ENCODE results near the gene EPAS1.

DNA sequence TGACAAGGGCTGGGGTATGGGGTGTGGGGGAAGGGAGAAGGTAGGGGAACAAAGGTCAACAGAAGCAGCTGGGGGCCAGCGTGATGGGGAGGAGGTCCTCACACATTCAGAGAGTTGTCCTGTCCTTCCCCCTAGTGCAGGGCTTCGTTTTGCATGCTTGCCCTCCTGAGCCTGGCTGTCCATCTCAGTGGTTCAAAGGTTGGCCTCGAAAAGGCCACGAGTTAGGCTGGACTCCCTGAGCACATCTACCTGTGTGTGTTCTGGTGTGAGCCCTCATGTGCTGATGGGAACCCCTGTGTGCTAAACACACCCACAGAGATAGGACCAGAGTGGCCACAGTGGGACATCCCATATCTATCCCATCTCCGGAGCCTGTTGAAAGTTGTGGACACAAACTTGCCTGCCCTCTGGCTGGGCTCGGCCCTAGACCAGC lies 51.9 kb downstream of the EPAS1 start:
- TF ChIP-seq, protein P1, sequence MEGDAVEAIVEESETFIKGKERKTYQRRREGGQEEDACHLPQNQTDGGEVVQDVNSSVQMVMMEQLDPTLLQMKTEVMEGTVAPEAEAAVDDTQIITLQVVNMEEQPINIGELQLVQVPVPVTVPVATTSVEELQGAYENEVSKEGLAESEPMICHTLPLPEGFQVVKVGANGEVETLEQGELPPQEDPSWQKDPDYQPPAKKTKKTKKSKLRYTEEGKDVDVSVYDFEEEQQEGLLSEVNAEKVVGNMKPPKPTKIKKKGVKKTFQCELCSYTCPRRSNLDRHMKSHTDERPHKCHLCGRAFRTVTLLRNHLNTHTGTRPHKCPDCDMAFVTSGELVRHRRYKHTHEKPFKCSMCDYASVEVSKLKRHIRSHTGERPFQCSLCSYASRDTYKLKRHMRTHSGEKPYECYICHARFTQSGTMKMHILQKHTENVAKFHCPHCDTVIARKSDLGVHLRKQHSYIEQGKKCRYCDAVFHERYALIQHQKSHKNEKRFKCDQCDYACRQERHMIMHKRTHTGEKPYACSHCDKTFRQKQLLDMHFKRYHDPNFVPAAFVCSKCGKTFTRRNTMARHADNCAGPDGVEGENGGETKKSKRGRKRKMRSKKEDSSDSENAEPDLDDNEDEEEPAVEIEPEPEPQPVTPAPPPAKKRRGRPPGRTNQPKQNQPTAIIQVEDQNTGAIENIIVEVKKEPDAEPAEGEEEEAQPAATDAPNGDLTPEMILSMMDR (conservative IDR thresholded peaks at IDR 0.05; ENCODE audit: low read depth, low read length): no peak
- no peak for TF ChIP-seq EZH2 (IDR thresholded peaks at IDR 0.05; ENCODE audit: low read length, unreplicated experiment)
